Measurements from ENCODE around the gene PAPPA2. TPM values are rescaled to one million over a fixed set of nuclear protein-coding genes. Genes with fewer than 3 reads are reported as not detected.

The PAPPA2 gene
- total and polyA plus RNA-seq, 2 of the 8 experiments (the other 6 are each of a cell fraction or from before 2014, with no cell fraction given) = 0.08 to 0.88 TPM

DNA sequence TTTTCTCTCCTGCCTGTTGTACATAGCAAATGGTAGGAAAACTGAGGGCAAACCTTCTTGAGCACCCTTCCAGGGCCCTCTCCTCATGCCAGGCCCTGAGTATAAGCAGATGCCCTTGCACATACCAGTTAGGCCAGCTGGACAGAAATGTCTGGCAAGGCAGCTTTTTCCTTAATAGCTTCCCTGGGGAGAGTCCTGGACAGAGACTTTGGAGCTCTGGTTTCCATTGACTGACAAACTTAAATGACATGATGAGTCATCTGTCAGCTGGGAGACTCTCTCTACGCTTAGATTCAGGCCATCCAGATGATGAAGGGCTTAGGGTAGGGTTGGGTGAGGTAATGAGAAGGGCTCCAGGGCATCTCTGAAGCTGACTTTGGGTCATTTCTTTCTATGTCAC is 384.1 kb downstream of the PAPPA2 start:
- Histone ChIP-seq H3K79me2 (ENCODE audit: control insufficient read depth in 1 of 2, insufficient read depth in 2 of 2, low read length in 2 of 2) (no peaks in the 10 kb centered on the region), H3K56ac (replicated peaks; ENCODE audit: insufficient read length, low read depth, low read length) (no peak overlapping the region), H2AK5ac (ENCODE audit: low read depth, low read length) (no peak overlapping the region), H3K18ac (ENCODE audit: extremely low read depth, low read length) (no peak overlapping the region), H3K36me3 (ENCODE audit: control insufficient read depth in 2 of 4, insufficient read depth in 4 of 4, low read length in 3 of 4) (no peaks in the 10 kb centered on the region), H3K4me1 (replicated peaks in 1 of 4; ENCODE audit: control insufficient read depth in 3 of 4, insufficient read depth in 4 of 4, low read length in 3 of 4) (no peaks in the 10 kb centered on the region), H3K4ac (replicated peaks; ENCODE audit: insufficient read length, low read depth, low read length) (no peak overlapping the region), H3K27me3 (replicated peaks in 1 of 4; ENCODE audit: control insufficient read depth in 3 of 4, extremely low read depth in 1 of 4, insufficient read depth in 3 of 4, low read length in 3 of 4) (no peaks in the 10 kb centered on the region), H2BK5ac (ENCODE audit: low read depth, low read length) (no peak overlapping the region), H4K20me1 (replicated peaks in 1 of 2; ENCODE audit: control insufficient read depth in 1 of 2, insufficient read depth in 2 of 2, low read length in 2 of 2) (no peaks in the 10 kb centered on the region), H2BK20ac (ENCODE audit: low read length) (no peak overlapping the region), H2BK12ac (ENCODE audit: low read depth, low read length) (no peak overlapping the region), H3K4me2 (ENCODE audit: insufficient read depth in 1 of 2, low read depth in 2 of 2, low read length in 2 of 2) (no peak overlapping the region), H3K27ac (ENCODE audit: low read depth, low read length) (no peak overlapping the region), H3K9me3 (ENCODE audit: insufficient read depth in 2 of 2, low read depth in 1 of 2, low read length in 1 of 2) (no peaks in the 10 kb centered on the region), H3K79me1 (ENCODE audit: low read depth, low read length) (no peaks in the 10 kb centered on the region), H3K23ac (ENCODE audit: insufficient read length) (no peak overlapping the region), H2BK15ac (ENCODE audit: low read length) (no peak overlapping the region), H4K5ac (ENCODE audit: insufficient read length, low read depth, low read length) (no peak overlapping the region), H4K91ac (replicated peaks; ENCODE audit: insufficient read length, low read length) (no peak overlapping the region), H3K4me3 (ENCODE audit: extremely low read depth in 1 of 4, insufficient read depth in 2 of 4, low read depth in 3 of 4, low read length in 4 of 4) (no peak overlapping the region), H3K23me2 (ENCODE audit: low read depth, low read length) (no peaks in the 10 kb centered on the region), H4K8ac (ENCODE audit: extremely low read depth, insufficient read depth, low read length) (no peak overlapping the region), H2AFZ (ENCODE audit: low read length) (no peak overlapping the region), H3K14ac (ENCODE audit: insufficient read length) (no peak overlapping the region), H2BK120ac (replicated peaks; ENCODE audit: low read depth, low read length) (no peak overlapping the region), H3K9ac (replicated peaks in 1 of 4; ENCODE audit: extremely low read depth in 1 of 4, low read depth in 3 of 4, low read length in 3 of 4) (no peak overlapping the region)
- ChIA-PET POLR2A (ENCODE audit: partially characterized antibody) (no interaction called here), CTCF (ENCODE audit: partially characterized antibody) (interaction anchor here (0.9 to 9.0 kb wide), 5 partner anchors 34 to 291 kb away, joined by 3 to 88 read pairs (median 4); no protein-coding TSS in a partner anchor)
- FAIRE-seq = no peak
- no peak for DNase-seq (ENCODE audit: low read depth in 1 of 2, low spot score in 2 of 2)
- WGBS, 2 experiments (ENCODE audit: extremely low coverage in 1 of 2, insufficient coverage in 1 of 2, insufficient read length in 1 of 2, insufficient replicate concordance in 2 of 2, low coverage in 1 of 2, low lambda C conversion rate in 2 of 2, missing lambda C conversion rate in 1 of 2) = 83% methylated on average over 1 of the region's 1 CpG; no CpG with 5 or more reads in 1 of the 2 experiments
- TF ChIP-seq CTBP2 (IDR thresholded peaks at IDR 0.05; ENCODE audit: borderline replicate concordance, insufficient read depth, insufficient read length, low read length) (no peak), SIN3A (conservative IDR thresholded peaks at IDR 0.05 in 1 of 2, IDR thresholded peaks at IDR 0.05 in 1 of 2; ENCODE audit: low read depth in 1 of 2, low read length in 2 of 2) (no peak), SP4 (IDR thresholded peaks at IDR 0.05; ENCODE audit: low read length) (no peak), BCL11A (IDR thresholded peaks at IDR 0.05; ENCODE audit: low read depth in 2 of 2, low read length in 2 of 2) (no peak), EGR1 (IDR thresholded peaks at IDR 0.05; ENCODE audit: borderline replicate concordance, low read depth, low read length) (no peak), MAFK (IDR thresholded peaks at IDR 0.05; ENCODE audit: low read depth, low read length) (no peak), SAP30 (IDR thresholded peaks at IDR 0.05; ENCODE audit: insufficient read depth, insufficient replicate concordance, low read length) (no peak), ATF3 (IDR thresholded peaks at IDR 0.05; ENCODE audit: insufficient read depth, low read depth, low read length) (no peak), ZNF274 (IDR thresholded peaks at IDR 0.05; ENCODE audit: borderline replicate concordance, extremely low read depth, low read length) (no peak), TAF7 (optimal IDR thresholded peaks at IDR 0.05; ENCODE audit: borderline replicate concordance, low read depth, low read length) (no peak), CEBPB (IDR thresholded peaks at IDR 0.05; ENCODE audit: low read depth, low read length) (no peak), CBX5 (IDR thresholded peaks at IDR 0.05; ENCODE audit: low read depth, low read length) (no peak)
- TF ChIP-seq, protein P1, sequence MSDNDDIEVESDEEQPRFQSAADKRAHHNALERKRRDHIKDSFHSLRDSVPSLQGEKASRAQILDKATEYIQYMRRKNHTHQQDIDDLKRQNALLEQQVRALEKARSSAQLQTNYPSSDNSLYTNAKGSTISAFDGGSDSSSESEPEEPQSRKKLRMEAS (IDR thresholded peaks at IDR 0.05) = no peak
